HEK293 (cell line): ENCODE measurements around the gene EPDR1.

Experiments
- CTCF ChIA-PET: fragments of 350-600 bp; formaldehyde crosslinking; extraction: SDS; loops from one replicate; lab custom pipeline; 2021; ENCODE audit warnings: antibody characterized with exemption; lab: Yijun Ruan, JAX
- POLR2A ChIA-PET: fragments of 300-600 bp; formaldehyde crosslinking; extraction: SDS; loops from one replicate; lab custom pipeline; 2020; ENCODE audit warnings: antibody characterized with exemption, inconsistent platforms; lab: Yijun Ruan, JAX
- H3K27ac ChIP-seq: fragments of 200-500 bp; sonication (Bioruptor generic); 2 replicates; pipeline ENCODE4 v1.5.1; 2014; ENCODE audit warnings: low read depth, low read length, control low read depth, inconsistent platforms; ENCODE audit errors: extremely low read depth
- H3K36me3 ChIP-seq, 2 experiments: fragments of 200-500 bp in 1 of 2; sonication (Bioruptor generic) in 1 of 2; 1 replicate in 1 of 2; 2 replicates in 1 of 2; pipeline ENCODE4 v1.5.1; 2014 to 2017; ENCODE audit warnings: inconsistent platforms in 2 of 2, low read length in 2 of 2; ENCODE audit not compliant: control insufficient read depth in 2 of 2, insufficient read depth in 1 of 2
- H3K4me1 ChIP-seq: fragments of 200-500 bp; sonication (Bioruptor generic); 2 replicates; pipeline ENCODE4 v1.5.1; 2014; ENCODE audit warnings: mild to moderate bottlenecking, low read length, inconsistent platforms; ENCODE audit not compliant: control insufficient read depth, insufficient read depth
- H3K4me3 ChIP-seq: 2 replicates; pipeline ENCODE4 v1.5.1; 2011; ENCODE audit warnings: low read depth, mild to moderate bottlenecking, control low read depth, low read length, moderate library complexity
- H3K9me3 ChIP-seq: fragments of 200-500 bp; sonication (Bioruptor generic); 2 replicates; pipeline ENCODE4 v1.5.1; 2014; ENCODE audit warnings: low read depth, low read length, inconsistent platforms; ENCODE audit not compliant: control insufficient read depth, insufficient read depth
- HOXD13 ChIP-seq: sonication (generic); formaldehyde crosslinking; IDR thresholded peaks from 2 replicates; pipeline ENCODE4 v1.8.0; 2022; ENCODE audit warnings: missing genetic modification reagents, borderline replicate concordance
- MZF1 ChIP-seq: fragments of 450-650 bp; formaldehyde crosslinking; IDR thresholded peaks from 2 replicates; pipeline ENCODE4 v1.5.1; 2017; ENCODE audit warnings: missing biosample characterization, missing genetic modification characterization, borderline replicate concordance
- OSR2 ChIP-seq: fragments of 450-650 bp; formaldehyde crosslinking; IDR thresholded peaks from 2 replicates; pipeline ENCODE4 v1.5.1; 2016; ENCODE audit warnings: missing biosample characterization, missing genetic modification characterization
- SCRT1 ChIP-seq: fragments of 450-650 bp; formaldehyde crosslinking; IDR thresholded peaks from 2 replicates; pipeline ENCODE4 v1.5.1; 2016; ENCODE audit warnings: missing biosample characterization, missing genetic modification characterization, borderline replicate concordance
- SP2 ChIP-seq: fragments of 450-650 bp; formaldehyde crosslinking; IDR thresholded peaks from 2 replicates; pipeline ENCODE4 v1.5.1; 2016; ENCODE audit warnings: missing biosample characterization, missing genetic modification characterization
- WT1 ChIP-seq: fragments of 450-650 bp; formaldehyde crosslinking; IDR thresholded peaks from 2 replicates; pipeline ENCODE4 v1.5.1; 2016; ENCODE audit warnings: missing biosample characterization, missing genetic modification characterization
- ZBTB17 ChIP-seq: fragments of 450-650 bp; formaldehyde crosslinking; IDR thresholded peaks from 2 replicates; pipeline ENCODE4 v1.5.1; 2016; ENCODE audit warnings: missing biosample characterization, missing genetic modification characterization
- ZBTB7A ChIP-seq: fragments of 450-650 bp; formaldehyde crosslinking; IDR thresholded peaks from 2 replicates; pipeline ENCODE4 v1.5.1; 2016; ENCODE audit warnings: low read depth, missing biosample characterization, missing genetic modification characterization
- ZNF138 ChIP-seq: fragments of 450-650 bp; formaldehyde crosslinking; IDR thresholded peaks from 2 replicates; pipeline ENCODE4 v1.5.1; 2016; ENCODE audit warnings: missing biosample characterization, missing genetic modification characterization, borderline replicate concordance
- ZNF157 ChIP-seq: fragments of 450-650 bp; formaldehyde crosslinking; IDR thresholded peaks from 2 replicates; pipeline ENCODE4 v1.5.1; 2016; ENCODE audit warnings: missing biosample characterization, missing genetic modification characterization
- ZNF175 ChIP-seq: fragments of 450-650 bp; formaldehyde crosslinking; IDR thresholded peaks from 2 replicates; pipeline ENCODE4 v1.5.1; 2016; ENCODE audit warnings: missing biosample characterization, missing genetic modification characterization
- ZNF223 ChIP-seq: fragments of 450-650 bp; formaldehyde crosslinking; IDR thresholded peaks from 2 replicates; pipeline ENCODE4 v1.5.1; 2016; ENCODE audit warnings: missing biosample characterization, missing genetic modification characterization
- ZNF248 ChIP-seq: fragments of 450-650 bp; formaldehyde crosslinking; IDR thresholded peaks from 2 replicates; pipeline ENCODE4 v1.5.1; 2017; ENCODE audit warnings: missing biosample characterization, missing genetic modification characterization
- ZNF341 ChIP-seq: fragments of 450-650 bp; formaldehyde crosslinking; IDR thresholded peaks from 2 replicates; pipeline ENCODE4; 2016; ENCODE audit warnings: low read depth, missing biosample characterization, missing genetic modification characterization
- ZNF354C ChIP-seq: fragments of 450-650 bp; formaldehyde crosslinking; IDR thresholded peaks from 2 replicates; pipeline ENCODE4 v1.5.1; 2016; ENCODE audit warnings: missing biosample characterization, missing genetic modification characterization, low read depth, borderline replicate concordance
- ZNF394 ChIP-seq: fragments of 450-650 bp; formaldehyde crosslinking; IDR thresholded peaks from 2 replicates; pipeline ENCODE4 v1.5.1; 2016; ENCODE audit warnings: missing biosample characterization, missing genetic modification characterization, mild to moderate bottlenecking, moderate library complexity, borderline replicate concordance
- ZNF571 ChIP-seq: fragments of 450-650 bp; formaldehyde crosslinking; IDR thresholded peaks from 2 replicates; pipeline ENCODE4 v1.5.0; 2017; ENCODE audit warnings: missing biosample characterization, missing genetic modification characterization
- ZNF623 ChIP-seq: fragments of 450-650 bp; formaldehyde crosslinking; IDR thresholded peaks from 2 replicates; pipeline ENCODE4 v1.5.1; 2016; ENCODE audit warnings: missing biosample characterization, missing genetic modification characterization
- ZNF747 ChIP-seq: fragments of 450-650 bp; formaldehyde crosslinking; IDR thresholded peaks from 2 replicates; pipeline ENCODE4 v1.5.1; 2016; ENCODE audit warnings: missing biosample characterization, missing genetic modification characterization
- TF ChIP-seq, protein P1 (sequence below): fragments of 450-650 bp; IDR thresholded peaks from 2 replicates; pipeline ENCODE4 v1.5.1; 2018; ENCODE audit warnings: missing biosample characterization, missing genetic modification characterization
- TF ChIP-seq, protein P2 (sequence below): sonication (generic); formaldehyde crosslinking; IDR thresholded peaks from 2 replicates; pipeline ENCODE4 v1.8.1; 2022; ENCODE audit warnings: mild to moderate bottlenecking, moderate library complexity, missing genetic modification reagents
- TF ChIP-seq, protein P3 (sequence below): fragments of 450-650 bp; formaldehyde crosslinking; IDR thresholded peaks from 2 replicates; pipeline ENCODE4 v1.5.1; 2016; ENCODE audit warnings: missing biosample characterization, missing genetic modification characterization
- TF ChIP-seq, protein P4 (sequence below): fragments of 450-650 bp; formaldehyde crosslinking; IDR thresholded peaks from 2 replicates; pipeline ENCODE4 v1.5.1; 2016; ENCODE audit warnings: missing biosample characterization, missing genetic modification characterization
- TF ChIP-seq, protein P5 (sequence below): fragments of 450-650 bp; formaldehyde crosslinking; IDR thresholded peaks from 2 replicates; pipeline ENCODE4 v1.5.1; 2017; ENCODE audit warnings: missing biosample characterization, mild to moderate bottlenecking, missing genetic modification characterization, moderate library complexity
- TF ChIP-seq, protein P6 (sequence below): fragments of 450-650 bp; formaldehyde crosslinking; IDR thresholded peaks from 2 replicates; pipeline ENCODE4 v1.5.1; 2016; ENCODE audit warnings: missing biosample characterization, missing genetic modification characterization
- TF ChIP-seq, protein P7 (sequence below): fragments of 450-650 bp; formaldehyde crosslinking; IDR thresholded peaks from 2 replicates; pipeline ENCODE4 v1.5.1; 2016; ENCODE audit warnings: missing biosample characterization, missing genetic modification characterization

EPDR1 gene

DNA sequence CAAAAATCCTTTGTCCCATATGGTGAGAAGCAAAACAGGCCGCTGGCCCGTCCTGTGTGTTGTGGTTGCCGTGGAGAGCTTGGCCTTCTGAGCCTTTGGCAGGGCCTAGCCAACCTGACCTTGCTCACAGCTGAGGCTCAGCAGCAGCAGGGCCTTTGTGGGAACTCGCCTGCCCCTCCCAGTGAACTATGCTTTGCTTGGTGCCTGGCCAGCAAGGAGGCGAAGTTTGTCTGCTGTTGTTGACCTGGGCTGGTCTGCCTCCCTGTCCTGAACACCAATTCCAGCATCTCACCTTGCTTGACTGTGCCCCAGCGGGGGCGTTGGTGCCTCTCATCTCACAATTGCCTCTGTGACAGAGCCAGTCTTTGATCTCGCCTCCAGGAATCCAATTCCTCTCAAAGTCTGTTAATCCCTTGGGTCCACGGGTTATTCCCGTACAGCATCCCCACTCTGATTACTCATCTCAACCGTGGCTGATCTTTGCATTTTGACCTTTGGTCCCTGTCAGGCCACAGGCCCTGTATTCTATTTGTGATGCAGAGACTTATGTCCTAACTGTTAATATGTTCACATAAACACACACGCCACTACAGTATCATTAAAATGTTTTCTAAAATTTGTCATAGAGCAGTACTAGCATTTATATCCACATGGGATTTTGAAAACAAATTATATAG, 22.6 kb downstream of the EPDR1 start:
- no peaks in the 10 kb centered on the region; the same call in 1 of the 2 replicates for H3K4me1 ChIP-seq
- no peaks in the 10 kb centered on the region for H3K36me3 ChIP-seq
- CTCF ChIA-PET = no interaction called here
- no peak overlapping the region for H3K27ac ChIP-seq
- TF ChIP-seq ZNF175 (tag by site-specific recombination) (no peak), ZNF157 (no peak), OSR2 (no peak), ZNF394 (tag by site-specific recombination) (no peak), ZNF571 (tag by site-specific recombination) (no peak), WT1 (no peak), ZBTB7A (no peak), ZNF623 (tag by site-specific recombination) (no peak), ZNF248 (tag by site-specific recombination) (no peak), MZF1 (tag by site-specific recombination) (no peak), ZNF747 (tag by site-specific recombination) (no peak), SCRT1 (tag by site-specific recombination) (no peak), HOXD13 (CRISPR knock-in tag) (no peak)
- TF ChIP-seq, protein P1, sequence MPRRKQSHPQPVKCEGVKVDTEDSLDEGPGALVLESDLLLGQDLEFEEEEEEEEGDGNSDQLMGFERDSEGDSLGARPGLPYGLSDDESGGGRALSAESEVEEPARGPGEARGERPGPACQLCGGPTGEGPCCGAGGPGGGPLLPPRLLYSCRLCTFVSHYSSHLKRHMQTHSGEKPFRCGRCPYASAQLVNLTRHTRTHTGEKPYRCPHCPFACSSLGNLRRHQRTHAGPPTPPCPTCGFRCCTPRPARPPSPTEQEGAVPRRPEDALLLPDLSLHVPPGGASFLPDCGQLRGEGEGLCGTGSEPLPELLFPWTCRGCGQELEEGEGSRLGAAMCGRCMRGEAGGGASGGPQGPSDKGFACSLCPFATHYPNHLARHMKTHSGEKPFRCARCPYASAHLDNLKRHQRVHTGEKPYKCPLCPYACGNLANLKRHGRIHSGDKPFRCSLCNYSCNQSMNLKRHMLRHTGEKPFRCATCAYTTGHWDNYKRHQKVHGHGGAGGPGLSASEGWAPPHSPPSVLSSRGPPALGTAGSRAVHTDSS = no peak
- TF ChIP-seq, protein P2, sequence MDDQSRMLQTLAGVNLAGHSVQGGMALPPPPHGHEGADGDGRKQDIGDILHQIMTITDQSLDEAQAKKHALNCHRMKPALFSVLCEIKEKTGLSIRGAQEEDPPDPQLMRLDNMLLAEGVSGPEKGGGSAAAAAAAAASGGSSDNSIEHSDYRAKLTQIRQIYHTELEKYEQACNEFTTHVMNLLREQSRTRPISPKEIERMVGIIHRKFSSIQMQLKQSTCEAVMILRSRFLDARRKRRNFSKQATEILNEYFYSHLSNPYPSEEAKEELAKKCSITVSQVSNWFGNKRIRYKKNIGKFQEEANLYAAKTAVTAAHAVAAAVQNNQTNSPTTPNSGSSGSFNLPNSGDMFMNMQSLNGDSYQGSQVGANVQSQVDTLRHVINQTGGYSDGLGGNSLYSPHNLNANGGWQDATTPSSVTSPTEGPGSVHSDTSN (CRISPR knock-in tag) = no peak
- TF ChIP-seq, protein P3, sequence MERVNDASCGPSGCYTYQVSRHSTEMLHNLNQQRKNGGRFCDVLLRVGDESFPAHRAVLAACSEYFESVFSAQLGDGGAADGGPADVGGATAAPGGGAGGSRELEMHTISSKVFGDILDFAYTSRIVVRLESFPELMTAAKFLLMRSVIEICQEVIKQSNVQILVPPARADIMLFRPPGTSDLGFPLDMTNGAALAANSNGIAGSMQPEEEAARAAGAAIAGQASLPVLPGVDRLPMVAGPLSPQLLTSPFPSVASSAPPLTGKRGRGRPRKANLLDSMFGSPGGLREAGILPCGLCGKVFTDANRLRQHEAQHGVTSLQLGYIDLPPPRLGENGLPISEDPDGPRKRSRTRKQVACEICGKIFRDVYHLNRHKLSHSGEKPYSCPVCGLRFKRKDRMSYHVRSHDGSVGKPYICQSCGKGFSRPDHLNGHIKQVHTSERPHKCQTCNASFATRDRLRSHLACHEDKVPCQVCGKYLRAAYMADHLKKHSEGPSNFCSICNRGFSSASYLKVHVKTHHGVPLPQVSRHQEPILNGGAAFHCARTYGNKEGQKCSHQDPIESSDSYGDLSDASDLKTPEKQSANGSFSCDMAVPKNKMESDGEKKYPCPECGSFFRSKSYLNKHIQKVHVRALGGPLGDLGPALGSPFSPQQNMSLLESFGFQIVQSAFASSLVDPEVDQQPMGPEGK (tag by site-specific recombination) = no peak
- TF ChIP-seq, protein P4, sequence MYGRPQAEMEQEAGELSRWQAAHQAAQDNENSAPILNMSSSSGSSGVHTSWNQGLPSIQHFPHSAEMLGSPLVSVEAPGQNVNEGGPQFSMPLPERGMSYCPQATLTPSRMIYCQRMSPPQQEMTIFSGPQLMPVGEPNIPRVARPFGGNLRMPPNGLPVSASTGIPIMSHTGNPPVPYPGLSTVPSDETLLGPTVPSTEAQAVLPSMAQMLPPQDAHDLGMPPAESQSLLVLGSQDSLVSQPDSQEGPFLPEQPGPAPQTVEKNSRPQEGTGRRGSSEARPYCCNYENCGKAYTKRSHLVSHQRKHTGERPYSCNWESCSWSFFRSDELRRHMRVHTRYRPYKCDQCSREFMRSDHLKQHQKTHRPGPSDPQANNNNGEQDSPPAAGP (tag by site-specific recombination) = no peak
- TF ChIP-seq, all 188 proteins: peak for 0
- no peak overlapping the region for H3K4me3 ChIP-seq
- POLR2A ChIA-PET = no interaction called here
- H3K9me3 ChIP-seq = no peaks in the 10 kb centered on the region

DNA sequence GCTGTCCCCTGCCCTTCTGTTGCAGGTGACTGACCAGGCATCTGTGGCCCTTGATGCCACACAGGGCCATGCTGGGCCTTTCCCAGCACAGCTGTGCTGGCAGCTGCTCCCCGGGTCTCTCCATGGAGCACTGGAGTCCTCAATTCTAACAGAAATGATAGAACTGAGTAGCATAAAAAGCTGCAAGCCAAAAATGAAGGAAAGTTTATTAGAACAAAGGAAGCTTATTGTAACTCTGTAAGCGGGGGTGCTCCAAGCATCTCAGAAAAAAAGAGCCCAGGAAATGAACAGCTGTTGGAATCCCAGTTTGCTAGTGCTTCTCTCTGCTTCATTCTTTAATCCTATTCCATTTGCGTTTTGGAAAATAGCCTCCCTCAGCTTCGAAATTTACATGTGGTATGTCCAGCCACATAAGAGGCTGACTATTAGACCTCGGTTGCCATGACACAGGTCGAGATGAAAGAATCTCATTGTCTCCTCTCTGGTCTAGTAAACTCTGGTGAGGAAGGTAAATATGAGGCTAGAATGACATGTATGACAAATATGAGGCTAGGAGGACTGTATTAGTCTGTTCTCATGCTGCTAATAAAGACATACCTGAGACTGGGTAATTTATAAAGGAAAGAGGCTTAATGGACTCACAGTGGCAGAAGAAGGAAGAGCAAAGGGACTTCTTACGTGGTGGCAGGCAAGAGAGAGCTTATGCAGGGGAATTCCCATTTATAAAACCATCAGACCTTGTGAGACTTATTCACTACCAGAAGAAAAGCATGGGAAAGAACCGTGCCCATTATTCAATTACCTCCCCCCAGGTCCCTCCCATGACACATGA, 23.7 kb downstream of the EPDR1 start:
- POLR2A ChIA-PET = no interaction called here
- H3K4me3 ChIP-seq = no peak overlapping the region
- H3K27ac ChIP-seq = no peak overlapping the region
- H3K4me1 ChIP-seq = no peaks in the 10 kb centered on the region; the same call in 1 of the 2 replicates
- H3K9me3 ChIP-seq = no peaks in the 10 kb centered on the region
- no peaks in the 10 kb centered on the region for H3K36me3 ChIP-seq
- CTCF ChIA-PET = interaction anchor here (0.9 kb wide), 1 partner anchor 126 kb away, joined by 3 read pairs; no protein-coding TSS in a partner anchor
- TF ChIP-seq SP2 (tag by site-specific recombination) (no peak), ZNF138 (tag by site-specific recombination) (no peak), ZNF354C (tag by site-specific recombination) (no peak), ZBTB17 (tag by site-specific recombination) (no peak), ZNF341 (tag by site-specific recombination) (no peak), ZNF223 (tag by site-specific recombination) (no peak)
- TF ChIP-seq, protein P5, sequence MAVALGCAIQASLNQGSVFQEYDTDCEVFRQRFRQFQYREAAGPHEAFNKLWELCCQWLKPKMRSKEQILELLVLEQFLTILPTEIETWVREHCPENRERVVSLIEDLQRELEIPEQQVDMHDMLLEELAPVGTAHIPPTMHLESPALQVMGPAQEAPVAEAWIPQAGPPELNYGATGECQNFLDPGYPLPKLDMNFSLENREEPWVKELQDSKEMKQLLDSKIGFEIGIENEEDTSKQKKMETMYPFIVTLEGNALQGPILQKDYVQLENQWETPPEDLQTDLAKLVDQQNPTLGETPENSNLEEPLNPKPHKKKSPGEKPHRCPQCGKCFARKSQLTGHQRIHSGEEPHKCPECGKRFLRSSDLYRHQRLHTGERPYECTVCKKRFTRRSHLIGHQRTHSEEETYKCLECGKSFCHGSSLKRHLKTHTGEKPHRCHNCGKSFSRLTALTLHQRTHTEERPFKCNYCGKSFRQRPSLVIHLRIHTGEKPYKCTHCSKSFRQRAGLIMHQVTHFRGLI (tag by site-specific recombination) = no peak
- TF ChIP-seq, protein P6, sequence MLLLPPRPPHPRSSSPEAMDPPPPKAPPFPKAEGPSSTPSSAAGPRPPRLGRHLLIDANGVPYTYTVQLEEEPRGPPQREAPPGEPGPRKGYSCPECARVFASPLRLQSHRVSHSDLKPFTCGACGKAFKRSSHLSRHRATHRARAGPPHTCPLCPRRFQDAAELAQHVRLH (tag by site-specific recombination) = no peak
- TF ChIP-seq, protein P7, sequence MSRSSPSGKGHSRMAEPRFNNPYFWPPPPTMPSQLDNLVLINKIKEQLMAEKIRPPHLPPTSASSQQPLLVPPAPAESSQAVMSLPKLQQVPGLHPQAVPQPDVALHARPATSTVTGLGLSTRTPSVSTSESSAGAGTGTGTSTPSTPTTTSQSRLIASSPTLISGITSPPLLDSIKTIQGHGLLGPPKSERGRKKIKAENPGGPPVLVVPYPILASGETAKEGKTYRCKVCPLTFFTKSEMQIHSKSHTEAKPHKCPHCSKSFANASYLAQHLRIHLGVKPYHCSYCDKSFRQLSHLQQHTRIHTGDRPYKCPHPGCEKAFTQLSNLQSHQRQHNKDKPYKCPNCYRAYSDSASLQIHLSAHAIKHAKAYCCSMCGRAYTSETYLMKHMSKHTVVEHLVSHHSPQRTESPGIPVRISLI (tag by site-specific recombination) = no peak
